Choroid plexus epithelial cell (primary cell): ENCODE measurements around the gene GNAQ.

Source experiments
- DNase-seq: peaks from one replicate; pipeline ENCODE4 v3.0.0-alpha.2; 2010; ENCODE audit warnings: low read depth
- H3K4me3 ChIP-seq: 2 replicates; pipeline ENCODE4 v1.5.1; 2011; ENCODE audit warnings: low read depth, mild to moderate bottlenecking, control low read depth, low read length, moderate library complexity
- CTCF ChIP-seq: conservative IDR thresholded peaks from 2 replicates; pipeline ENCODE4 v1.5.1; 2011; ENCODE audit warnings: low read depth, mild to moderate bottlenecking, control low read depth, inconsistent platforms, low read length, moderate library complexity

GNAQ gene

DNA sequence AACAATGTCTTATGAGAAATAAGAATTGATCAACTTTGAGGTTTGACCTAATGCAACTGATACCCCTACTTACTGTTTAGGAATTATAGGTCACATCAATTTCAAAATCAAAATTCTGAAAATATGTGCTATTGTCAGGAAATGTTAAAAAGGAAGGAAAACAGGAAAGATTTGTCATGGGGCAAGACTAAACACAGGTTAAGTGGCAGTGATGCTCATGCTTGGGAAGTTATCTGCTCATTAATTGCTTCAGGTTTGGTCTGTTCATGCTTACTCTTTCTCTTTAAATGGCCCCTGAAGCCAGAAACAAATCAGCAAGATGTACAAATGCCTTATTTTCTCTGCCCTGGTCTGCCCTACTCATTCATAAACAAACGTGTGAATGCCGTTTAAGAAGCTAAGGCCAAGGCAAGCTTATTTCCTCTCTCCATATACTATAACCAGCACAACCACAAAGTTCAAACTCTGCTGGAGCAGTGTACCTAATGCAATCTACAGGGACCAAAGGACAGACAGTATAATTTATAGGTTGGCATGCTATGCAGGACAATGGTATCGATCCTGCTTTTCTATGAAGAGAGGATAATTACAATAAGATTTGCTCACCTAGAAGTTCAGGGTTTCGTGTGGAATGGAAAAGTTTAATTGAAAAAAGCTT, 177.2 kb downstream of the GNAQ start:
- no peak for DNase-seq
- no peak for TF ChIP-seq CTCF
- H3K4me3 ChIP-seq = no peak overlapping the region

GRCh38 chr9:77853716-77854115, 177.9 kb downstream of the GNAQ start:
- no peak for DNase-seq
- no peak overlapping the region for H3K4me3 ChIP-seq
- TF ChIP-seq CTCF = no peak

DNA sequence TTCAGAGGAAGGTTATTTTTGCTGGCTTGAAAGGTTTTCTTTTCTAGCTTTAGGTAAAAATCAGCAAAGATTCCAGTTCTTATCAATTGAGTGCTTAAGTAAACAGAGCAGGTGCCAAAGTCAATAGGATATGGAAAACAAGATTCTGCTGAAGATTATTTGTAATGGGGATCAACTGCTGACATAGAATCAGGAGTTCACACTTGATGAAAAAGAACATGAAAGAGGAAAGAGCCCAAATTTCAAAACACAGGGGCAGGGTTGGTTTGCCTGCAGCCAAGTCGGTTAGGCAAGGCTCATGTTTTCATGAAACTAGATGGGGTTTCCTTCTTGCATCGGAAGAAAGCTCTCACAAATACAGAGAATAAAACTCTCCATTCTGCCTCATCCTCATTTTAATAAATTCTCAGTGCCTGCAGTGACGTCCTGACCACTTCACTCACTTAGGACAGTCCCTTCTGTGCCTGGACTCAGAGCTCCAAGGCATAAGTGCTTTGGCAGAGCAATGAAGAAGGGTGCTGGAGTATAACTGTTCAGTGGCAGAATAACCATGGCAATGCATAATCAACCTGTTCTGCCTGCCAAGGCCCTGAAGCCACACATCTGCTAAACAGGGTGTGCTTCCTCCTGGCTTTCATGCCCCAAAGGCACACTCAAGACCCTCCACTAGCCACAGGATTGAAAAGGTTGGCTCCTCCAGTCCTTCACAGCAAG, 179.6 kb downstream of the GNAQ start:
- H3K4me3 ChIP-seq = no peak overlapping the region
- no peak for TF ChIP-seq CTCF
- DNase-seq = peak; percentile 54

DNA sequence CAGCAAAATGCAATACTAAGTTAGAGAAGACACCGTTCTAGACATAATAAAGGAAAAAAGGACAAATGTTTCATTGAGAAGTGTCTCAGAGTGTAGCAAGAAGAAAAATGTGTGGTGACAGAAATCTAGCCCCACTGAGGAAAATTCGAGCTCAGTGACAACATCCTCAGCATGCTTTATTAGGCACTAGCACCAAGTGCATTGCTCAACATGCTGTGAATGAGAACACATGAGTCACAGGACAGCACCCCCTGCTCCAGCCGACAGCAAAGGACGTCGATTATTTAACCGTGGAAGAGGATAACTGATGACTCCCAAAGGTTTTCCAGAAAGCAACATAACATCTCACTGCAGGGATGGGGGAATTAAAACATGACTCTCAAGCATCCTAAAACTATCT, 182.7 kb downstream of the GNAQ start:
- DNase-seq = peak; percentile 91
- no peak overlapping the region for H3K4me3 ChIP-seq
- TF ChIP-seq CTCF = no peak

DNA sequence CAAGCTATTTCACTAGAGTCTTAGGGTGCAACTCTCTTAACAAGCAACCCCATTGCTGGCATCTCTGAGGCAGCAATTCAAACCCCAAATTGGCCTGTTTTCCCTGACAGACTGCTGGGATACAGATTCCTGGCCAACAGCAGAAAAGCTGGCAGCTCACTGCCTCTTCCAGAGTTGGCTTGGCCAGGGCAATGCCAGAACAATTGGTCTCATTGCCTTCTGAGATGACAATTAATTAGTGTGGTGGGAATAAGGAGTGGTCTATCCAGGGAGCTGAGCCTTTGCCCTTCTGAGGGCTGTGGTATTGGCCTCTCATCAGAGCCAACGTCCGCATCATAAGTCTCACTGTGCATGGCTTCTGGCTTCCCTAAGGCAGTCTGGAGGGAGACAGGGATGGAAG, 183.2 kb downstream of the GNAQ start:
- TF ChIP-seq CTCF = no peak
- no peak for DNase-seq
- H3K4me3 ChIP-seq = no peak overlapping the region

- no peak for DNase-seq
- TF ChIP-seq CTCF = no peak
- H3K4me3 ChIP-seq = no peak overlapping the region
Measured at GRCh38 chr9:77847626-77848025, 184.0 kb downstream of the GNAQ start.

DNA sequence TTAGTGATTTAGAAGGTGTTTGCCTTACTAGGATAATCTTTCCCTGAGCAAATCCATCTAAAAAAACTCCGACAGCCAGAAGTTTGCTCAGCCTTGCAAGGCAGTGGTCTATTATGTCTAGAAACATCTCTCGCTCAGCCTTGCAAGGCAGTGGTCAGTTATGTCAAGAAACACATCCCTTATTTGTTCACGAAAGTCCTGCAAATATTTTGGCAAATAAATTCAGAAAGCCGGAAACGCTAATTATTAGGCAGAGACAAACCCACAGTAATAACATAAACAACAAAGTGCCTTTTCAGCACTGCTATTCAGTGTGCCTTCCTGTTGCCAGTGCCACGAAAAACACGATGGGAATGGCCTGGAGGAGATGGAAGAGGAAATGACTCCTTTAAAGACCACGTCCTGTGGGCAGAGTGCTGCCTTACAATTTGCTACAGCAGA, 184.5 kb downstream of the GNAQ start:
- TF ChIP-seq CTCF = no peak
- no peak overlapping the region for H3K4me3 ChIP-seq
- DNase-seq = peak; percentile 51
